WTC11 (cell line): Measurements from ENCODE around the gene ALOX15B. TPM values are rescaled to one million over a fixed set of nuclear protein-coding genes. Genes with fewer than 3 reads are reported as not detected.

ENCODE experiments used
- ATAC-seq: fragments of 200-7000 bp; cut with Tn5 transposase; 2 replicates; pipeline ENCODE4 v1.10.0; 2021; ENCODE audit warnings: mild to moderate bottlenecking, moderate library complexity
- CTCF ChIA-PET: fragments of 300-600 bp; sonication (Branson Sonifier 250); formaldehyde crosslinking; loops from one replicate; lab custom pipeline; 2021; ENCODE audit warnings: antibody characterized with exemption; lab: Charles Lee
- POLR2A ChIA-PET: fragments of 350-600 bp; sonication (Branson Sonifier 250); formaldehyde crosslinking; loops from one replicate; lab custom pipeline; 2021; ENCODE audit warnings: antibody characterized with exemption; lab: Charles Lee
- DNase-seq: peaks from one replicate; pipeline ENCODE4 v3.0.0; 2021; ENCODE audit warnings: low spot score
- H3K27ac Mint-ChIP-seq: 2 replicates; pipeline ENCODE4 v1.8.0; 2021; ENCODE audit warnings: mixed read lengths
- H3K27me3 Mint-ChIP-seq: 2 replicates; pipeline ENCODE4 v1.8.0; 2021; ENCODE audit warnings: low read depth, mild to moderate bottlenecking, moderate library complexity, mixed read lengths
- H3K36me3 Mint-ChIP-seq: 2 replicates; pipeline ENCODE4 v1.8.0; 2021; ENCODE audit warnings: mixed read lengths
- H3K4me1 Mint-ChIP-seq: 2 replicates; pipeline ENCODE4 v1.8.0; 2022; ENCODE audit warnings: mixed read lengths
- H3K4me3 Mint-ChIP-seq: 2 replicates; pipeline ENCODE4 v1.8.0; 2021; ENCODE audit warnings: mild to moderate bottlenecking, moderate library complexity, mixed read lengths
- H3K9me3 Mint-ChIP-seq: 2 replicates; pipeline ENCODE4 v1.8.0; 2021; ENCODE audit warnings: mixed read lengths
- AR ChIP-seq: fragments of 250-450 bp; sonication (Bioruptor Pico); IDR thresholded peaks from 2 replicates; pipeline ENCODE4 v1.9.0; 2021; ENCODE audit warnings: mild to moderate bottlenecking
- CDX4 ChIP-seq: fragments of 250-450 bp; sonication (Bioruptor Pico); IDR thresholded peaks from 2 replicates; pipeline ENCODE4 v1.9.0; 2021; ENCODE audit warnings: moderate library complexity, mild to moderate bottlenecking, inconsistent platforms, borderline replicate concordance
- CTCF ChIP-seq: fragments of 200-600 bp; IDR thresholded peaks from 2 replicates; pipeline ENCODE4 v1.8.0; 2022; ENCODE audit warnings: antibody characterized with exemption
- FOXP1 ChIP-seq: sonication (generic); formaldehyde crosslinking; IDR thresholded peaks from 2 replicates; pipeline ENCODE4 v1.8.0; 2022; ENCODE audit warnings: missing genetic modification reagents, mild to moderate bottlenecking, moderate library complexity, borderline replicate concordance
- MAX ChIP-seq: sonication (generic); formaldehyde crosslinking; IDR thresholded peaks from 2 replicates; pipeline ENCODE4 v1.8.0; 2022; ENCODE audit warnings: mild to moderate bottlenecking, missing genetic modification reagents
- NR3C1 ChIP-seq: sonication (generic); formaldehyde crosslinking; conservative IDR thresholded peaks from 2 replicates; pipeline ENCODE4 v1.8.1; 2023; ENCODE audit warnings: low read depth, mild to moderate bottlenecking, missing genetic modification reagents
- PRDM15 ChIP-seq: sonication (generic); formaldehyde crosslinking; IDR thresholded peaks from 2 replicates; pipeline ENCODE4 v1.8.0; 2022; ENCODE audit warnings: missing genetic modification reagents
- PRRX2 ChIP-seq: fragments of 250-450 bp; sonication (Bioruptor Pico); IDR thresholded peaks from 2 replicates; pipeline ENCODE4 v1.8.0; 2021; ENCODE audit warnings: mild to moderate bottlenecking
- RORB ChIP-seq: fragments of 250-450 bp; sonication (Bioruptor Pico); IDR thresholded peaks from 2 replicates; pipeline ENCODE4 v1.9.0; 2021; ENCODE audit warnings: mild to moderate bottlenecking
- STAT6 ChIP-seq: sonication (generic); formaldehyde crosslinking; conservative IDR thresholded peaks from 2 replicates; pipeline ENCODE4 v1.8.1; 2023; ENCODE audit warnings: mild to moderate bottlenecking, low read depth, missing genetic modification reagents, moderate library complexity
- USF1 ChIP-seq: sonication (generic); formaldehyde crosslinking; IDR thresholded peaks from 2 replicates; pipeline ENCODE4 v1.8.0; 2022; ENCODE audit warnings: mild to moderate bottlenecking, missing genetic modification reagents
- ZNF671 ChIP-seq: fragments of 250-450 bp; sonication (Bioruptor Pico); IDR thresholded peaks from 2 replicates; pipeline ENCODE4 v1.8.0; 2021; ENCODE audit warnings: mild to moderate bottlenecking
- ZSCAN18 ChIP-seq: fragments of 250-450 bp; sonication (Bioruptor Pico); IDR thresholded peaks from 2 replicates; pipeline ENCODE4 v2.1.2; 2022; ENCODE audit warnings: mild to moderate bottlenecking, moderate library complexity
- total RNA-seq: library from RNA; stranded (reverse); gene quantifications from 3 replicates; pipeline ENCODE4 v1.2.3, GENCODE V29; 2021

ALOX15B gene
- total RNA-seq, 1 experiment from 2014 or later, result 0.22 TPM

GRCh38 chr17:8080208-8080798, 41.4 kb downstream of the ALOX15B start:
- ATAC-seq, result peak; percentile 50
- Mint-ChIP-seq H3K4me1 (peaks cover 11% of the 10 kb centered on the region), H3K27me3 (peaks cover 83% of the 10 kb centered on the region), H3K9me3 (no peaks in the 10 kb centered on the region), H3K27ac (no peak overlapping the region), H3K36me3 (peaks cover 2% of the 10 kb centered on the region; the same call in 1 of the 2 replicates), H3K4me3 (peak overlapping the region; percentile 87)
- ChIA-PET CTCF (interaction anchor here (0.8 to 13.0 kb wide), 15 partner anchors 8 to 143 kb away, joined by 3 to 380 read pairs (median 4); partner anchors contain the start of genes ALOX12B and ALOXE3), POLR2A (no interaction called here)
- peak; percentile 33 for DNase-seq
- 0 out of 2 replicates have a peak, but pooled peaks have one; percentile 25 for TF ChIP-seq USF1 (CRISPR knock-in tag)
- TF ChIP-seq ZNF671 (CRISPR knock-in tag), result no peak
- TF ChIP-seq CDX4, result no peak
- TF ChIP-seq CTCF, result peak; percentile 25; the same call in 1 of the 2 replicates
- TF ChIP-seq PRDM15, result no peak
- TF ChIP-seq MAX (CRISPR knock-in tag), result peak; percentile 1
- no peak for TF ChIP-seq RORB
- no peak for TF ChIP-seq STAT6 (CRISPR knock-in tag)
- 0 out of 2 replicates have a peak, but pooled peaks have one; percentile 7 for TF ChIP-seq FOXP1 (CRISPR knock-in tag)

GRCh38 chr17:8080799-8081219, 42.0 kb downstream of the ALOX15B start:
- CTCF ChIA-PET, result interaction anchor here (0.8 to 13.0 kb wide), 13 partner anchors 9 to 143 kb away, joined by 3 to 380 read pairs (median 3); partner anchors contain the start of gene ALOXE3
- Mint-ChIP-seq H3K27me3 (peaks cover 78% of the 10 kb centered on the region), H3K4me1 (peaks cover 11% of the 10 kb centered on the region), H3K36me3 (peaks cover 2% of the 10 kb centered on the region; the same call in 1 of the 2 replicates), H3K9me3 (no peaks in the 10 kb centered on the region), H3K27ac (no peak overlapping the region), H3K4me3 (peak overlapping the region; percentile 87)
- DNase-seq, result peak; percentile 54
- POLR2A ChIA-PET, result no interaction called here
- peak; percentile 5; the same call in 1 of the 2 replicates for ATAC-seq
- TF ChIP-seq NR3C1 (CRISPR knock-in tag), result no peak
- TF ChIP-seq AR (CRISPR knock-in tag), result no peak
- no peak for TF ChIP-seq PRRX2
- no peak for TF ChIP-seq PRDM15
- TF ChIP-seq ZSCAN18 (CRISPR knock-in tag), result no peak
- no peak for TF ChIP-seq MAX (CRISPR knock-in tag)
